PC-3 (cell line): ENCODE data around the gene PGC. TPM values are rescaled to one million over a fixed set of nuclear protein-coding genes. Genes with fewer than 3 reads are reported as not detected.

ENCODE experiments used
- ATAC-seq: fragments of 200-7000 bp; cut with Tn5 transposase; 2 replicates; pipeline ENCODE4 v1.9.1; 2020; ENCODE audit warnings: mild to moderate bottlenecking, moderate library complexity
- BruUV-seq: library from RNA; stranded (reverse); fragments of 400-500 nt; replicated peaks from 2 replicates; lab custom pipeline; 2021; lab: Mats Ljungman, UMichigan
- CTCF ChIA-PET: fragments of 300-600 bp; sonication (Branson Sonifier 250); formaldehyde crosslinking; loops from one replicate; lab custom pipeline; 2022; ENCODE audit warnings: antibody characterized with exemption; lab: Charles Lee
- POLR2A ChIA-PET: fragments of 300-600 bp; sonication (Branson Sonifier 250); formaldehyde crosslinking; loops from one replicate; lab custom pipeline; 2022; ENCODE audit warnings: antibody characterized with exemption; ENCODE audit not compliant: unreplicated experiment; lab: Charles Lee
- DNase-seq: peaks from one replicate; pipeline ENCODE4 v3.0.0-alpha.2; 2015
- H2AFZ ChIP-seq: fragments of 300-600 bp; sonication (generic); 2 replicates; pipeline ENCODE4 v1.6.0; 2016; ENCODE audit warnings: antibody characterized with exemption, low read length
- H3F3A ChIP-seq: fragments of 300-600 bp; sonication (generic); one replicate; pipeline ENCODE4 v1.6.0; 2017; ENCODE audit warnings: antibody characterized with exemption, low read length, control low read depth, mild to moderate bottlenecking; ENCODE audit not compliant: unreplicated experiment
- H3K27ac ChIP-seq: fragments of 300-600 bp; sonication (generic); 2 replicates; pipeline ENCODE4 v1.5.1; 2016; ENCODE audit warnings: mild to moderate bottlenecking, low read length
- H3K27me3 ChIP-seq: fragments of 300-600 bp; sonication (generic); 2 replicates; pipeline ENCODE4 v1.6.1; 2016; ENCODE audit warnings: low read length, mixed read lengths
- H3K36me3 ChIP-seq: fragments of 300-600 bp; sonication (generic); 2 replicates; pipeline ENCODE4 v1.6.1; 2016; ENCODE audit warnings: low read depth, mixed run types, low read length, mixed read lengths
- H3K4me1 ChIP-seq: fragments of 300-600 bp; sonication (generic); 2 replicates; pipeline ENCODE4 v1.5.1; 2016; ENCODE audit warnings: low read length; ENCODE audit not compliant: insufficient read depth
- H3K4me2 ChIP-seq: fragments of 300-600 bp; sonication (generic); 2 replicates; pipeline ENCODE4 v1.6.0; 2016; ENCODE audit warnings: low read length
- H3K4me3 ChIP-seq: fragments of 300-600 bp; sonication (generic); 2 replicates; pipeline ENCODE4 v1.5.1; 2016; ENCODE audit warnings: mild to moderate bottlenecking, low read length, mixed read lengths
- H3K79me2 ChIP-seq: fragments of 300-600 bp; sonication (generic); 2 replicates; pipeline ENCODE4 v1.6.1; 2017; ENCODE audit warnings: low read length, mixed read lengths
- H3K9ac ChIP-seq: fragments of 300-600 bp; sonication (generic); 2 replicates; pipeline ENCODE4 v1.6.0; 2016; ENCODE audit warnings: mild to moderate bottlenecking, low read length
- H3K9me2 ChIP-seq: fragments of 300-600 bp; sonication (generic); replicated peaks from 2 replicates; pipeline ENCODE4 v1.6.1; 2016; ENCODE audit warnings: mixed run types, low read length, mixed read lengths
- H3K9me3 ChIP-seq: fragments of 300-600 bp; sonication (generic); 2 replicates; pipeline ENCODE4 v1.6.1; 2016; ENCODE audit warnings: low read length, mixed read lengths
- H4K20me1 ChIP-seq: fragments of 300-600 bp; sonication (generic); 2 replicates; pipeline ENCODE4 v1.6.1; 2016; ENCODE audit warnings: low read length, mixed read lengths
- CTCF ChIP-seq: fragments of 300-600 bp; sonication (generic); conservative IDR thresholded peaks from 2 replicates; pipeline ENCODE4 v1.5.1; 2017; ENCODE audit warnings: antibody characterized with exemption, low read depth, mild to moderate bottlenecking, low read length
- EZH2 ChIP-seq: fragments of 300-600 bp; sonication (generic); IDR thresholded peaks from one replicate; pipeline ENCODE4 v1.6.1; 2017; ENCODE audit warnings: antibody characterized with exemption, mild to moderate bottlenecking, low read length; ENCODE audit not compliant: unreplicated experiment
- EZH2phosphoT487 ChIP-seq: fragments of 300-600 bp; sonication (generic); IDR thresholded peaks from 2 replicates; pipeline ENCODE4 v1.6.1; 2018; ENCODE audit warnings: mild to moderate bottlenecking, antibody characterized with exemption, low read length, borderline replicate concordance
- intact Hi-C: fragments of 100-400 bp; cut with micrococcal nuclease; formaldehyde crosslinking; loops from 2 replicates; pipeline ENCODE4 v1.9.0; 2023
- total RNA-seq: library from RNA; depleted of rRNA; stranded (reverse); fragments of >200 nt; gene quantifications from 2 replicates; pipeline ENCODE4 v1.2.3, GENCODE V29; 2014

Gene PGC
- total RNA-seq, 1 experiment from 2014 or later, result not detected

DNA sequence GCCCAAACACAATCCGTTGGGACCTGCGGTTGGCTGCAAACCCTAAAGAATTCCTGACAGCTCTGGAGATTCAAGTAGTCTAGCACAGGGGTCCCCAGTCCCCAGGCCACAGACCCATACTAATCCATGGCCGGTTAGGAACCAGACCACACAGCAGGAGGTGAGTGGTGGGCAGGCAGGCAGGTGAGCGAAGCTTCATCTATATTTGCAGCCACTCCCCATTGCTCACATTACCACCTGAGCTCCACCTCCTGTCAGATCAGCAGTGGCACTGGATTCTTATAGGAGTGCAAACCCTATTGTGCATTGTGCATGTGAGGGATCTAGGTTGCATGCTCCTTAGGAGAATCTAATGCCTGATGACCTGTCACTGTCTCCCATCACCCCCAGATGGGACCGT lies 28.4 kb downstream of the PGC start:
- Histone ChIP-seq H3K27ac (no peak overlapping the region), H3K4me2 (no peak overlapping the region)
- CTCF ChIA-PET, result no interaction called here

GRCh38 chr6:41717392-41717736 lies 29.8 kb downstream of the PGC start:
- no peak for TF ChIP-seq EZH2
- no peak for TF ChIP-seq CTCF
- no peak for TF ChIP-seq EZH2phosphoT487
- Histone ChIP-seq H3K4me3 (no peak overlapping the region), H3K9ac (no peak overlapping the region), H3K79me2 (no peaks in the 10 kb centered on the region), H3F3A (no peaks in the 10 kb centered on the region), H3K9me2 (no peaks in the 10 kb centered on the region), H4K20me1 (no peaks in the 10 kb centered on the region), H3K27ac (no peak overlapping the region), H3K9me3 (no peaks in the 10 kb centered on the region), H3K27me3 (no peaks in the 10 kb centered on the region), H2AFZ (no peak overlapping the region), H3K4me1 (peaks cover 20% of the 10 kb centered on the region), H3K36me3 (no peaks in the 10 kb centered on the region), H3K4me2 (no peak overlapping the region)
- POLR2A ChIA-PET, result no interaction called here
- CTCF ChIA-PET, result no interaction called here
- DNase-seq (no peak), ATAC-seq (no peak)
- no TSS peak for BruUV-seq
- intact Hi-C loops, result no loop called here

More for the DNA sequence above, 28.4 kb downstream of the PGC start:
- Histone ChIP-seq H3F3A (no peaks in the 10 kb centered on the region), H3K4me1 (peaks cover 6% of the 10 kb centered on the region), H3K9ac (no peak overlapping the region), H3K79me2 (no peaks in the 10 kb centered on the region), H4K20me1 (no peaks in the 10 kb centered on the region), H3K4me3 (no peak overlapping the region), H3K36me3 (no peaks in the 10 kb centered on the region), H2AFZ (no peak overlapping the region), H3K27me3 (no peaks in the 10 kb centered on the region), H3K9me3 (no peaks in the 10 kb centered on the region), H3K9me2 (no peaks in the 10 kb centered on the region)
- ATAC-seq (no peak), DNase-seq (no peak)
- TF ChIP-seq EZH2phosphoT487 (no peak), CTCF (no peak), EZH2 (no peak)
- BruUV-seq, result no TSS peak
- POLR2A ChIA-PET, result no interaction called here
- intact Hi-C loops, result no loop called here

DNA sequence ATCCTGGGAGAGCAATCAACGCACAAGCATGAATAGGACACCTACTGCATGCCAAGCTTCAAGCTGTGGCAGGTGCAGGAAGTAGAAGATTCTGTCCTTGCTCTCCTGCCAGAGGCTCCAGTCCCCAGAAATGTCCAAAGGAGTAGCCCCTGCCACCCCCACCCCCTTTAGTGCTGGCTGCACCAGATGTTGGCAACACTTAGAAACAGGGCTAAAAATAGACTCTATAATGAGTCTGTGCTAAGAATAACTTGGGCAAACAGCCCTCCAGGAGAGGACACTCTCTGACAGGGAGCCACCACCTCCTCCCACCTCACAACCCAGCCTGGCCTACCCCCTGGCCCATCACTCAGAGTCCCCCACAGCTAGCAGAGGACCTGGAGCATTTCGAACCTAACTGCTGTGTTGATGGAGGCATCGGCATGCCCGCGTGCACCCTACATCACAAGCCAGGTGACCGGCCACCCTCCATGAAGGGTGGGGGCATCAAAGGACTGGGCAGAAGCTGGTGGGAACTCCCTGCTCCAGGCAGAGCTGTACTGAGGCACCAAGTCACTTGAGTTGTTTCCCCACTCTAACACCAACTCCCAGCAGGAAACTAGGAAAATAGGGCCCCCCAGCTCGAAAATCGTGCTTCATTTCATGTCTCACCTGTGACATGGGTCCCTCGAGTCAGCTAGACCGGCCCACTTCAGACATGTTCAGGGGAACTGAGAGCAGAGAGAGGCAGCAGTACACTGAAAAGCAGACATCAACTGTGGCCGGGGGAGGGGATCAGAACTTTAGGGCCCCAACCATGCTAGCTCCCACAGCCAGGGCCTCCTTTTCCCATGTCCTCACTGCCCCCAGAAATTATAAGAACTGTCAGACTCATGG lies 30.4 kb downstream of the PGC start:
- Histone ChIP-seq H3K27me3 (no peaks in the 10 kb centered on the region), H2AFZ (no peak overlapping the region), H3K4me3 (no peak overlapping the region), H3K4me2 (no peak overlapping the region), H3K9me3 (no peaks in the 10 kb centered on the region), H3K36me3 (no peaks in the 10 kb centered on the region), H3K9me2 (no peaks in the 10 kb centered on the region), H3K79me2 (no peaks in the 10 kb centered on the region), H3K9ac (no peak overlapping the region), H4K20me1 (no peaks in the 10 kb centered on the region), H3K4me1 (peaks cover 22% of the 10 kb centered on the region), H3F3A (no peaks in the 10 kb centered on the region), H3K27ac (no peak overlapping the region)
- intact Hi-C loops, result no loop called here
- TF ChIP-seq CTCF, result no peak
- no peak for TF ChIP-seq EZH2phosphoT487
- no peak for TF ChIP-seq EZH2
- ATAC-seq, result no peak
- POLR2A ChIA-PET, result no interaction called here
- CTCF ChIA-PET, result no interaction called here
- DNase-seq, result no peak
- BruUV-seq, result no TSS peak
